PC-3 (cell line): Measurements from ENCODE around the gene RNF150. TPM values are rescaled to one million over a fixed set of nuclear protein-coding genes. Genes with fewer than 3 reads are reported as not detected.

Source experiments
- ATAC-seq: fragments of 200-7000 bp; cut with Tn5 transposase; 2 replicates; pipeline ENCODE4 v1.9.1; 2020; ENCODE audit warnings: mild to moderate bottlenecking, moderate library complexity
- BruUV-seq: library from RNA; stranded (reverse); fragments of 400-500 nt; replicated peaks from 2 replicates; lab custom pipeline; 2021; lab: Mats Ljungman, UMichigan
- CTCF ChIA-PET: fragments of 300-600 bp; sonication (Branson Sonifier 250); formaldehyde crosslinking; loops from one replicate; lab custom pipeline; 2022; ENCODE audit warnings: antibody characterized with exemption; lab: Charles Lee
- POLR2A ChIA-PET: fragments of 300-600 bp; sonication (Branson Sonifier 250); formaldehyde crosslinking; loops from one replicate; lab custom pipeline; 2022; ENCODE audit warnings: antibody characterized with exemption; ENCODE audit not compliant: unreplicated experiment; lab: Charles Lee
- DNase-seq: peaks from one replicate; pipeline ENCODE4 v3.0.0-alpha.2; 2015
- H2AFZ ChIP-seq: fragments of 300-600 bp; sonication (generic); 2 replicates; pipeline ENCODE4 v1.6.0; 2016; ENCODE audit warnings: antibody characterized with exemption, low read length
- H3F3A ChIP-seq: fragments of 300-600 bp; sonication (generic); one replicate; pipeline ENCODE4 v1.6.0; 2017; ENCODE audit warnings: antibody characterized with exemption, low read length, control low read depth, mild to moderate bottlenecking; ENCODE audit not compliant: unreplicated experiment
- H3K27ac ChIP-seq: fragments of 300-600 bp; sonication (generic); 2 replicates; pipeline ENCODE4 v1.5.1; 2016; ENCODE audit warnings: mild to moderate bottlenecking, low read length
- H3K27me3 ChIP-seq: fragments of 300-600 bp; sonication (generic); 2 replicates; pipeline ENCODE4 v1.6.1; 2016; ENCODE audit warnings: low read length, mixed read lengths
- H3K36me3 ChIP-seq: fragments of 300-600 bp; sonication (generic); 2 replicates; pipeline ENCODE4 v1.6.1; 2016; ENCODE audit warnings: low read depth, mixed run types, low read length, mixed read lengths
- H3K4me1 ChIP-seq: fragments of 300-600 bp; sonication (generic); 2 replicates; pipeline ENCODE4 v1.5.1; 2016; ENCODE audit warnings: low read length; ENCODE audit not compliant: insufficient read depth
- H3K4me2 ChIP-seq: fragments of 300-600 bp; sonication (generic); 2 replicates; pipeline ENCODE4 v1.6.0; 2016; ENCODE audit warnings: low read length
- H3K4me3 ChIP-seq: fragments of 300-600 bp; sonication (generic); 2 replicates; pipeline ENCODE4 v1.5.1; 2016; ENCODE audit warnings: mild to moderate bottlenecking, low read length, mixed read lengths
- H3K79me2 ChIP-seq: fragments of 300-600 bp; sonication (generic); 2 replicates; pipeline ENCODE4 v1.6.1; 2017; ENCODE audit warnings: low read length, mixed read lengths
- H3K9ac ChIP-seq: fragments of 300-600 bp; sonication (generic); 2 replicates; pipeline ENCODE4 v1.6.0; 2016; ENCODE audit warnings: mild to moderate bottlenecking, low read length
- H3K9me2 ChIP-seq: fragments of 300-600 bp; sonication (generic); replicated peaks from 2 replicates; pipeline ENCODE4 v1.6.1; 2016; ENCODE audit warnings: mixed run types, low read length, mixed read lengths
- H3K9me3 ChIP-seq: fragments of 300-600 bp; sonication (generic); 2 replicates; pipeline ENCODE4 v1.6.1; 2016; ENCODE audit warnings: low read length, mixed read lengths
- H4K20me1 ChIP-seq: fragments of 300-600 bp; sonication (generic); 2 replicates; pipeline ENCODE4 v1.6.1; 2016; ENCODE audit warnings: low read length, mixed read lengths
- CTCF ChIP-seq: fragments of 300-600 bp; sonication (generic); conservative IDR thresholded peaks from 2 replicates; pipeline ENCODE4 v1.5.1; 2017; ENCODE audit warnings: antibody characterized with exemption, low read depth, mild to moderate bottlenecking, low read length
- EZH2 ChIP-seq: fragments of 300-600 bp; sonication (generic); IDR thresholded peaks from one replicate; pipeline ENCODE4 v1.6.1; 2017; ENCODE audit warnings: antibody characterized with exemption, mild to moderate bottlenecking, low read length; ENCODE audit not compliant: unreplicated experiment
- EZH2phosphoT487 ChIP-seq: fragments of 300-600 bp; sonication (generic); IDR thresholded peaks from 2 replicates; pipeline ENCODE4 v1.6.1; 2018; ENCODE audit warnings: mild to moderate bottlenecking, antibody characterized with exemption, low read length, borderline replicate concordance
- intact Hi-C: fragments of 100-400 bp; cut with micrococcal nuclease; formaldehyde crosslinking; loops from 2 replicates; pipeline ENCODE4 v1.9.0; 2023
- total RNA-seq: library from RNA; depleted of rRNA; stranded (reverse); fragments of >200 nt; gene quantifications from 2 replicates; pipeline ENCODE4 v1.2.3, GENCODE V29; 2014

Gene RNF150
- total RNA-seq, 1 experiment from 2014 or later = 0.55 TPM

- Histone ChIP-seq H3K9me3 (no peaks in the 10 kb centered on the region), H3K27ac (no peak overlapping the region), H3K4me1 (peaks cover 7% of the 10 kb centered on the region), H3K9me2 (no peaks in the 10 kb centered on the region), H3F3A (no peaks in the 10 kb centered on the region), H3K4me2 (no peak overlapping the region), H3K9ac (no peak overlapping the region), H3K27me3 (no peaks in the 10 kb centered on the region), H3K79me2 (no peaks in the 10 kb centered on the region), H3K36me3 (no peaks in the 10 kb centered on the region), H3K4me3 (no peak overlapping the region), H4K20me1 (no peaks in the 10 kb centered on the region), H2AFZ (no peak overlapping the region)
- DNase-seq (no peak), ATAC-seq (no peak)
- POLR2A ChIA-PET = no interaction called here
- BruUV-seq = no TSS peak
- TF ChIP-seq EZH2 (no peak), EZH2phosphoT487 (no peak), CTCF (no peak)
- CTCF ChIA-PET = no interaction called here
- intact Hi-C loops = no loop called here
Measured at GRCh38 chr4:141065872-141066271, 67.4 kb downstream of the RNF150 start.

GRCh38 chr4:141062651-141063050 lies 70.6 kb downstream of the RNF150 start:
- Histone ChIP-seq H3K36me3 (no peaks in the 10 kb centered on the region), H2AFZ (no peak overlapping the region), H3K9me3 (no peaks in the 10 kb centered on the region), H3K79me2 (no peaks in the 10 kb centered on the region), H3K4me3 (no peak overlapping the region), H3K9ac (no peak overlapping the region), H3K4me1 (peaks cover 7% of the 10 kb centered on the region), H3K27me3 (0 out of 2 replicates have a peak, but pooled peaks cover 4% of the 10 kb centered on the region), H3K27ac (no peak overlapping the region), H4K20me1 (no peaks in the 10 kb centered on the region), H3F3A (no peaks in the 10 kb centered on the region), H3K9me2 (no peaks in the 10 kb centered on the region), H3K4me2 (no peak overlapping the region)
- no peak for DNase-seq
- TF ChIP-seq EZH2 (no peak), CTCF (no peak), EZH2phosphoT487 (no peak)
- no peak for ATAC-seq
- intact Hi-C loops = no loop called here
- POLR2A ChIA-PET = no interaction called here
- no TSS peak for BruUV-seq
- CTCF ChIA-PET = no interaction called here

GRCh38 chr4:141058591-141059512 lies 74.4 kb downstream of the RNF150 start:
- H3K79me2 ChIP-seq = no peaks in the 10 kb centered on the region
- H3K4me1 ChIP-seq = no peaks in the 10 kb centered on the region

More at GRCh38 chr4:141058591-141059512, 74.4 kb downstream of the RNF150 start:
- Histone ChIP-seq H3K9me2 (no peaks in the 10 kb centered on the region), H3K27ac (no peak overlapping the region), H4K20me1 (no peaks in the 10 kb centered on the region), H3K9me3 (no peaks in the 10 kb centered on the region), H3F3A (no peaks in the 10 kb centered on the region), H3K4me3 (no peak overlapping the region), H2AFZ (no peak overlapping the region), H3K4me2 (no peak overlapping the region), H3K36me3 (no peaks in the 10 kb centered on the region), H3K27me3 (peaks cover 17% of the 10 kb centered on the region; the same call in 1 of the 2 replicates), H3K9ac (no peak overlapping the region)
- TF ChIP-seq CTCF (no peak), EZH2phosphoT487 (no peak), EZH2 (no peak)
- POLR2A ChIA-PET = no interaction called here
- BruUV-seq = no TSS peak
- intact Hi-C loops = no loop called here
- DNase-seq (peak; percentile 15), ATAC-seq (no peak)
- CTCF ChIA-PET = no interaction called here
